WTC11 (cell line): ENCODE measurements around the gene COL5A1.

Source experiments
- CREM ChIP-seq: sonication (generic); formaldehyde crosslinking; IDR thresholded peaks from 2 replicates; pipeline ENCODE4 v1.8.1; 2022; ENCODE audit warnings: mild to moderate bottlenecking, missing genetic modification reagents, moderate library complexity
- CTCF ChIP-seq: fragments of 200-600 bp; IDR thresholded peaks from 2 replicates; pipeline ENCODE4 v1.8.0; 2022; ENCODE audit warnings: antibody characterized with exemption
- E2F4 ChIP-seq: sonication (generic); formaldehyde crosslinking; IDR thresholded peaks from 2 replicates; pipeline ENCODE4 v1.8.1; 2022; ENCODE audit warnings: low read depth, mild to moderate bottlenecking, moderate library complexity, missing genetic modification reagents, borderline replicate concordance
- ETV6 ChIP-seq: sonication (generic); formaldehyde crosslinking; IDR thresholded peaks from 2 replicates; pipeline ENCODE4 v1.8.1; 2022; ENCODE audit warnings: mild to moderate bottlenecking, missing genetic modification reagents
- IRF2 ChIP-seq: sonication (generic); formaldehyde crosslinking; IDR thresholded peaks from 2 replicates; pipeline ENCODE4 v1.8.0; 2022; ENCODE audit warnings: low read depth, missing genetic modification reagents, borderline replicate concordance
- USF1 ChIP-seq: sonication (generic); formaldehyde crosslinking; IDR thresholded peaks from 2 replicates; pipeline ENCODE4 v1.8.0; 2022; ENCODE audit warnings: mild to moderate bottlenecking, missing genetic modification reagents

- TF ChIP-seq USF1: no peak
- no peak for TF ChIP-seq E2F4
- TF ChIP-seq ETV6 (CRISPR knock-in tag): no peak
- no peak for TF ChIP-seq CREM
- no peak for TF ChIP-seq CTCF
- TF ChIP-seq IRF2: no peak
These were observed 50.3 kb downstream of the COL5A1 start for GRCh38 chr9:134691695-134692572.
